Activated CD8-positive, alpha-beta memory T cell treated with anti-CD3 and anti-CD28 coated beads for 36 hours (primary cell): Measurements from ENCODE around the gene LRRC1. TPM values are rescaled to one million over a fixed set of nuclear protein-coding genes. Genes with fewer than 3 reads are reported as not detected.
"Not testable (repeated sequence)": the region's sequence is repeated elsewhere in the genome, so short reads cannot be mapped to it uniquely, and the experiment has no call there.

ENCODE experiments used
- CTCF ChIA-PET: fragments of 350-600 bp; sonication (Branson Sonifier 250); formaldehyde crosslinking; loops from one replicate; lab custom pipeline; 2021; ENCODE audit warnings: antibody characterized with exemption; lab: Charles Lee
- POLR2A ChIA-PET: fragments of 350-600 bp; sonication (Branson Sonifier 250); formaldehyde crosslinking; loops from one replicate; lab custom pipeline; 2021; ENCODE audit warnings: antibody characterized with exemption; lab: Charles Lee
- total RNA-seq, 2 experiments: library from RNA; stranded (reverse); gene quantifications; one replicate each; pipeline ENCODE4 v1.2.3, GENCODE V29; 2021

LRRC1 gene
- total RNA-seq, 2 experiments from 2014 or later: 2.1 to 2.3 TPM

DNA sequence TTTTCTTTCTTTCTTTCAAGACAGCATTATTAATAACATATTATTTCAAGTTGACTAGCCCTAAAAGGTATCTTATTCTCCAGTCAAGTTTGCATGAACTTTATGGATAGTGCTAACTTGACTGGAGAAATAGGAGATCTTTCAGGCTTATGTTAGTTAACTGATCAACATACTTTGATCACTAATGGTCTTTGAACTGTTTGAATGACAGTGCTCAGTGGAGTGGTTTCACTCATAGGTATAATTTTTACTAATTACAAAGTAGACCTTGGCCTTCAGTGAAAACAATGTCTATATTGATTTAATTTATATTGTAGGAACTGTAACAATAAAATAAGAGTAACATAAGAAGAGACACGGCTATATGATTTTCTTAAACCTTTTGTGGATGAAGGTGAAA lies 8.0 kb upstream of the LRRC1 start:
- ChIA-PET POLR2A (no interaction called here), CTCF (no interaction called here)

DNA sequence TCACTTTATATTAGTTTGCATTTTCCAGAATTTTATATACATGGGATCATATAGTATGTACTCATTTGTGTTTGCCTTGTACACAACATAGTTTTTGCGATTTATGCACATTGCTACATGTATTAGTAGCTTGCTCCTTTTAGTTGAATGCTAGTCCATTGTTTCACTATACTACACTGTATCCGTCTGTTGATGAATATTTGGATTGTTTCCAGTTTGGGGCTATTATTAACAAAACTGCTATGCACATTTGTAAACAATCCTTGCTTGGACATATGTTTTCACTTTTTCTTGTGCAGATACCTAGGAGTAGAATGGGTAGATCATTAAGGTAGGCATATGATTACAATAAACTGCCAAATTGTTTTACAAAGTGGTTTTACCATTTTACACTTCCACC lies 3.9 kb upstream of the LRRC1 start:
- ChIA-PET CTCF (no interaction called here), POLR2A (no interaction called here)

DNA sequence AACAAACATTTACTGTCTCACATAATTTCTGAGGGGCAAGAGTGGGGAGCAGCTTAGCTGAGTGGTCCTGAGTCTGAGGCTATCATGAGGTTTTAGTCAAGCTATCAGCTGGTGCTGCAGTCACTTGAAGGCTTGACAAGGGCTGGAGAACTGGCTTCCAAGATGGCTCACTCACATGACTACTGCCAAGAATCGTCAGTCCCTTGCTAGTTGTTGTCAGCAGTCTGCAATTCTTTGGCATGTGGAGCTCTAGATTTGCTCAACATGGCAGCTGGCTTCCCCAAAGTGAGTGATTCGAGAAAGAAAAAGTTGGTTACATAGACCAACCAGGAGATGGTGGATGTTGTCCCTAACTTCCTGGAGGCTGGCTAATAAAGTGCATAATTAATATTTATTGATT lies 2.8 kb upstream of the LRRC1 start:
- ChIA-PET POLR2A (no interaction called here), CTCF (no interaction called here)

DNA sequence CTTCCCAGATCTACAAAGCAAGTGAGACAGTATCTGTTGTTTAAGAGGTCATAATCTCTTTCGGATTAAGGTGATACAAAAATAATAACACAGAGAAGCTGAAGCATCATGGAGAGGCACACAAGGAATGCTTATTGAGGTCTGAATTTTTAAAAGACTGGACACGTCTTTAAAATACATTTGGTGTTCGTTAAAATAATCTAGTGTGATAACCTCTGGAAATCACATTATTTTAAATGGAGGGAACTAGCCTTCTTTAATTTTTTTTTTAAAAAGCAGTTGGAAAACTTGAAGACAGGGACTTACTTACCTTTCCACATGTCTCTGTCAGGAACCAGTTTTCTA lies 1.9 kb upstream of the LRRC1 start:
- ChIA-PET POLR2A (no interaction called here), CTCF (no interaction called here)

DNA sequence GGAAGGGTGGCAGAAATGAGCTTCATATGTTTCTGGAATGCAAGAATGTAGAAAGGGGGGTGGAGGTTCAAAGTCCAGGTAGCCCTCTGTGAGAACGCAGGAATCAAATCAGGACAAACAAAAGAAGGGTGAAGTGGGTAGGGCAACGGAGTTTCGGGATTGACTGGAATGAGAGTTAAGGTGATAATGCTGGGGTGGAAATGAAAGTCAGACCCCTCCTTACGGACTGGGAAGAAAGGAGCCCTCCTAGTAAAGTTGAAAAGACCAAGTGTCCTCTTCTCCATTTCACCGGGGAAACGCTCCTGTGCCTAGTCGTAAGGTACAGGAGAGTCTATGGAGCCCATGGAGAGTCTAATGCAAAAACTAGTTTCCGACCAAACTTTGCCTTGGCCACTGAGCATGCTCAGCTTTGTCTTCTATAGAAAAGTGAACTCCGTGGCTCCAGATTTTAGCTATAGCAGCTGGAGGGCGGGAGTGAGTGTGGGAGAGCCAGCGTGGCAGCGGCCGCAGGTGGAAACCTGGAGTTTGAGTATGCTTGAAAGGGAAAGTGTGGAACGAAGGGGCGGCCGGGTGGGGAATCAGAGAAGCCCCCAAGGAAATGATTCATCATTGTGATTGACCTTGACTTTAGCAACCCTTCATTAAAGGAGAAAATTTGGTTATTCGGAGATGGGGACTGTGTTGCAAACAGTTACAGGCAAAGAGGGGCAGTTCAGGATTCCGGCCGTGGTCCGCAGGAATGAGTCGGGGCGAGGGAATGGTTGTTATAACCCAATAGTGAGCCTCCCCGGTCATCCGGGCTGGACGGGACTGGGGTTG lies 1.3 kb upstream of the LRRC1 start:
- CTCF ChIA-PET: no interaction called here

DNA sequence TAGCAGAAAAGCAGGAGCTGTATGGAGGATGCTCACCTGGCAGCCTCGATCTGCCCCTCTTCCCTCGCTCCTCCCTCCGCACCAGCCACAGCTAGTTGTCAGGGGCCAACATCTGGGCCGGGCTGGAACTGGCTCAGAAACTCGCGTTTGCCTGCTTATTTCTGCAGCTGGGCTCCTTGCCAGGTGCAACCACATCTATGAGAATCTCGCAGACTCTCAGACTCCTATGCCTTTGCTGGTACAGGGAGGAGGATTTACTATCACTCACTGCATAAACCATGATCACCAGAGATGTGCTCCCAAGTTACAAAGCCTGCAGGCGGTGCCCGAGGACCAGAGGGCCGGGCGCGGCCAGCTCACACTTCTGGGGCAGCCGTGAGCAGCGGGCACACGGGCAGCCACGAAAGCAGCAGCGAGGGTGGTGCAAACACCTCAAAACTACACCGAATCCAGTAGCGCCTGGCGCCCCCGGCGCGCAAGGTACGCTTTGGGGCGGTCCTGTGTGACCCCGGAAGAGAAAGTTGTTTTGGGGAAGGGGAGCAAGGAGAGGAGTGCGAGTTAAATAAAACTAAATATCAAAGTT lies 577 bp upstream of the LRRC1 start:
- ChIA-PET POLR2A (interaction anchor here (1.6 kb wide), 1 partner anchor 250 kb away, joined by 3 read pairs; no protein-coding TSS in a partner anchor), CTCF (interaction anchor here (1.8 kb wide), 1 partner anchor 11 kb away, joined by 3 read pairs; no protein-coding TSS in a partner anchor)

More for the DNA sequence above, 1.3 kb upstream of the LRRC1 start:
- POLR2A ChIA-PET: interaction anchor here (1.6 kb wide), 1 partner anchor 250 kb away, joined by 3 read pairs; no protein-coding TSS in a partner anchor

DNA sequence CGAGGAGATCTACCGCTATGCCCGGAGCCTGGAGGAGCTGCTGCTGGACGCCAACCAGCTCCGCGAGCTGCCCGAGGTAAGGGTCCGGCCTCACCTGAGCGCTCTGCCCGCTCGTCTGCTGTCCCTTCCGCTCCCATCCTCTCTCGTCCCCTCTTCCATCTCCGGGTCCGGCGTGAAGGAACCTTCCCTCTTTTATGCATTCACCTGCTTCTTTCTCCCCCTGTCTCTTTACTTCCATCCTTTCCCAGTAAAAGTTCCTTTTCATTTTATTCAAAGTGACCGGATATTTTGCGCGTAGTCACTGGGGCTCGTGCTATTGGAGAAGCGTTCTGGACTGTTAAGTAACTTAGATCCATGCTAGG lies 516 bp downstream of the LRRC1 start:
- POLR2A ChIA-PET: interaction anchor here (0.6 kb wide), 1 partner anchor 106 kb away, joined by 3 read pairs; no protein-coding TSS in a partner anchor
- CTCF ChIA-PET: interaction anchor here (1.3 to 1.8 kb wide), 2 partner anchors 9 to 11 kb away, joined by 3 read pairs; no protein-coding TSS in a partner anchor

DNA sequence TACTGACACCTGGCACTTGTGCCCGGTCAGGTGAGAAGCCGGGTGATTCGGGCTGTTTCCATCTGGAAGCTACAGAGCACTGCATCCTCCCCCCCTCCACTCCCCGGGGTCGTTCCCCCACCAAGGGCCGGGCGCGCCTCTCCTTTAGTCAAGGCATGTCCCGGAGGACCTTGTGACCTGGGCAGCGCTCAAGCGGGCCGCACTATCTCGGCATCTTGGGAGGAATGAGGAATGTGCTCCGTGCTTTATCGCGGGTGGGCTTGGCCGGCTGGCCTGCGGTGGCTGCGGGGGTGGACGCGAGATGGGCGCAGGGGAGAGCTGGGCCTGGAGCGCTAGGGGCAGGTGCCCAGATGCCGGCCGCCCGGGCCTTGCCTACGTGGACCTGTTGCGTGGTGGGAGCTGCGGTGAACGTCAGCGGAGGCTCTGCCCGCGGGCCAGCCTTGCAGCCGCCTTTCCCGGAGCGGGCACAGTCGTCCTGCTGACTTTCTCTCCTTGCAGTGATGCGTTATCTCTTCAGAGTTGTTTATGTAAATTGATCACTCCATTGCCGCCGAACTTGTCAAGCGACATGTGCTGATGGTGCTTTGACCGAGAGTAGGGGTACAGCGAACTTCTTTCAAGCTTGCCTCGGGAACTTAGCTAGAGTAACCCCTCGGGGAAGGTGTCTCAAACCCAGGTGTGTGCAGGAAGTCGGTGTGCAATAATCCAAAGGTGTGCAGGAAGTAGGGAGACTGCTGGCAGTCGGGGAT lies 1.1 kb downstream of the LRRC1 start:
- CTCF ChIA-PET: interaction anchor here (1.3 to 1.8 kb wide), 2 partner anchors 9 to 10 kb away, joined by 3 read pairs; no protein-coding TSS in a partner anchor
- POLR2A ChIA-PET: no interaction called here

DNA sequence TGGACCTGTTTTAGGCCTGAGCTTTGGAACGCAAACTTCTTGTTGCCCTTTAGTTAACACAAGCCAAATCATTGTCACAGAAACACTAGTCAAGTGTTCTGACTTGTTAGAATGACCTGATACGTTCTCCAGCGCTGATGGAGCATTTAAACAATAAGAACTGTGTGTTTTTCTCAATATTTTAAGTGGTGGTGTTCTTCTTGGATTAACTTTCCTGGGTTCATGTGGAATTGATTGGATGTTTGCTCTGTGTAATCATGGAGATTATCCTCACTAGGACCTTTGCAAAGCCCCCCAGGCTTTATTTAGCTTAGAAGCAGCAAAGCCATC lies 1.6 kb downstream of the LRRC1 start:
- CTCF ChIA-PET: interaction anchor here (1.3 kb wide), 1 partner anchor 10 kb away, joined by 3 read pairs; no protein-coding TSS in a partner anchor
- POLR2A ChIA-PET: interaction anchor here (0.6 kb wide), 1 partner anchor 812 kb away, joined by 10 read pairs; no protein-coding TSS in a partner anchor

DNA sequence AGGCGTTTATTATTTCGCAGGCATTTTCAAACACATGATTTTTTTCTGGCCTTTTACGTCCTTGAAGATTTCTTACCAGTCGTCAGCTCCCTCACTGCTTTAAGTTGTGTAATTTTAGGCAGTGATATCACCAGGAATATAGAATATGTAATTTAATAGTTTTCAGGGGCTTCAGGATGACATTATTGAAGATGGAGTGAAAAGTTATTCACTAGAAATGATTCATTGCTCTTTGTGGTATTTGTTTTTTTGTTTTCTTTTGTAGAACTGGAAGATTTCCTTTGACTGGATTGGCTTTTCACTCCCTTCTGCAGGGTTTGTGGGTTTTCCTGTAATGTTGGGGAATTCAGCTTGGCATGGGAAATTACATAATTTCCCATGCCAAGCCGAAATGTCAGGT lies 2.0 kb downstream of the LRRC1 start:
- POLR2A ChIA-PET: interaction anchor here (0.6 kb wide), 1 partner anchor 813 kb away, joined by 10 read pairs; no protein-coding TSS in a partner anchor
- CTCF ChIA-PET: interaction anchor here (1.3 kb wide), 1 partner anchor 9 kb away, joined by 3 read pairs; no protein-coding TSS in a partner anchor

DNA sequence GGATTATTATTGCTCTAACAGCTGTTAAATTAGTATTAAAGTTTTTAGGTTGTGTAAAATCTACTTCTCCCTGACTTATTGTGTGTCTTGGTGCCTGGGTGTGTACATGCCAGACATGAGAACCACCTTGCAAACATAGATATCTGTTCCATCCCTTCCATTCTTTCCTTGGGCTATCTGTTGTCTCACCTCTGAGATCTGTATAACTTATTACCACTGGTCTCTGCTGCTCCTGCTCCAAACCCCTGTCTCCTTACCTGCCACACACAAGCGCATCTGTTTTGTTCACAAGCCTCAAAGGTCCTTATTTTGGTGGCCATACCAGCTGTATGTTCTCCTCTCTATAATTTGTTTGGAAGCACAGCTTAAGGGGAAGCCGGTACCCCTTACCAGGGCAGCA lies 2.5 kb downstream of the LRRC1 start:
- POLR2A ChIA-PET: interaction anchor here (0.6 kb wide), 1 partner anchor 813 kb away, joined by 10 read pairs; no protein-coding TSS in a partner anchor

DNA sequence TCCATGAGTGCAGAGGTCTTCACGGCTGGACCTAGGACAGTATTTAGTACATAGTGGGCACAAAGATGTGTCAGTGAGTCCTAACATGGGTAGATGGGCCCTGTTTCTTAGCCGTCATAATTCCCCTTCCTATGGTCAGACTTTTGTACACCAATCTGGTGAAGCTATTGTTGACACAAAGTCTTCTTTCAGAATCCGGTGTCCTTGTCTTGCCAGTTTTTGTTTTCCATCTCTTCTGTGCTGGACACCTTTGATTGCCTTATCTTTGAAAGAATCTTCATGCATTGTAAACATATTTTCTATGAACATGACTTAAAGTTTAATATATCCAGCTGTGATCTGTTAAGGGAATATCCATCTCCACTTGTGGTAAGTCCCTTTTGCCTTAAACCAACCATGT lies 4.5 kb downstream of the LRRC1 start:
- CTCF ChIA-PET: interaction anchor here (0.7 kb wide), 1 partner anchor 97 kb away, joined by 3 read pairs; no protein-coding TSS in a partner anchor
- POLR2A ChIA-PET: no interaction called here

More for the DNA sequence above, 2.5 kb downstream of the LRRC1 start:
- CTCF ChIA-PET: no interaction called here

DNA sequence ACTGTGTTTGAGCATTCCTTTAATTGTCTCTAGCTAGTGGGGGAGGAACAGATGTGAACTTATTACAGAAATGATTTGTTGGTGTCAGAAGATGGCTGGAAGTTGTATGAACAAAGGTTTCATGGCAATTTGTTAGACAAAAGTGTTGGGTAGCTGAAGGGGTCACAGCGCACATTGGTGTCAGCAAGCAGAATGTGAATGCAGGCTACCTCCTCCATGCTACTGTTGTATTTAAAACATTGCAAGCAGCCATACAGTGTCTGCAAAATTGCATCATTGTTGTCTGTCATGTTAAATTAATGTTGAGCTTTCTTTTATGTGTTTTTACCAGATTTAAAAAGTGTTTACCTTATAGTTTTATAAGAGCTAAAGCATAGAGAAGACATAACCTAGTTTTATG lies 6.2 kb downstream of the LRRC1 start:
- CTCF ChIA-PET: no interaction called here
- POLR2A ChIA-PET: no interaction called here

DNA sequence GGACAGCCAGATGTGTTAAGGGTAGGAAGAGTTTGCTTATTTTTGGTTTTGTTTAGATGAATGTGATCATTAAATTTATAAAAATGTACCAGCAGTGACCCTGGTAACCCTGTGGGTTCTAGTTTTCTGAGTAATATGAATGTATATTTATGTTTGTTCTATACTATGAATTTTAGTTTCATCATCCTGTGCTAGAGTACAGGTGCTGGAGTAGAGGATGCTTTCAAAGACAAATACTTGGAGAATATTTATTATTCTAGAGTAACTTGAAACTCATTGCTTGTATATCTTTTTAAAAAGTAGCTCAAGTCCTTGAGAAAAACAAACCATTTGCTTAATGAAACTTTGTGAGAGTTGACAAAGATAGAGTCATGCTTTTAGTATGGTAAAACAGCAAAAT lies 7.8 kb downstream of the LRRC1 start:
- POLR2A ChIA-PET: no interaction called here
- CTCF ChIA-PET: no interaction called here

DNA sequence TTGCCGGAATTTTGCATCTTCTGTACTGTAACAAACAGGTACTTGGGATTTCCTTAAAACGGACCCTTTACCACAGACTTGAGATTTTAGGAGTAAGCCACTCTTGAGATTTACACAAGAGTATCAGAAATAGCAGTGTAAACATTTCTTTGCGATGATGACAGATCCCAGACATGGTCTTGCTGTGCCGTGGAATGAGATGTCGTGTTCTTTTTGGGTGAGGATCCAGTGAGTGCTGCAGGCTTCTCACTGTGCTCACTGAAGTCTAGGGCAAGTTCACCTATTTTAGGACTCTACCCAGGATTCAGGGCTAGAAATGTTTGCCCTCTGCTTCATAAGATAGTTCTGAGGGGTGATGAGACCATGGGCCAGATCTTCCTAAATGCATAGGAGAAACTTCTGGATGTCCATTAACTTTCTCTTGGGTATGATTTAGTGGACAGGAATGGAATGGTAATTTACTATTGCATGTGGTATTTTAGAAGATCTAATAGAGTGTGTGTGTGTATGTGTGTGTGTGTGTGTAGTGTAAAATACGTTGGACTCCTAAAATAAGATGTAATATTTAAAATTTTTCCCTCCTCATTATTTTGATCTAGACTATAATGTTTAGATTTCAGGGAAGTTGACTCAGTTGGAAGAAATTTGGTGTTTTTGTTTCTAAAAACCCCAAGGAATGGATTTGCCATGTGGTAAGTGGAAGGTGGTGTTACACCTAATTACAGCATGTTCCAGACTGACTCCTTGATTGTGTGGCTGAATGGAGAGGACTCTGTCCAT lies 8.5 kb downstream of the LRRC1 start:
- CTCF ChIA-PET: no interaction called here
- POLR2A ChIA-PET: no interaction called here

DNA sequence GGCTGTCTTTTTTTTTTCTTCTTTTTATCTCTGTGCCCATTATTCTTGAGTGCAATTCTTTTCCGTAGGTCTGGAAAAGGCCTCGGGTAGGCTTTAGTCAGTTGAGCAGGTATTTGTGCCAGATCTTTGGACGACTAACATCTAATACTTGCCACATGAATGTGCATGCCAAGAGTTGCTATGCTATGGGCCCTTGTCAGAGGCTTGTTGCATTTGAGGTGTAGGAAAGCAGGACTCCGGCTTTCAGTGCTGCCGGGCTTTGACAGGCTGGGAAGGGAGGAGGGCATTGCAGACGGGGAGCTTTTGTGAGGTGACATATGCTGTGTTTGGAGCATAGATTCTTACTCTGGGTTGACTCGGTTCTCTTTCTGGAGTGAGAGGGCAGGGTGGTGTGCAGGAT lies 10.2 kb downstream of the LRRC1 start:
- CTCF ChIA-PET: interaction anchor here (1.1 kb wide), 1 partner anchor 10 kb away, joined by 3 read pairs; the partner anchor contains the start of gene LRRC1
- POLR2A ChIA-PET: no interaction called here

DNA sequence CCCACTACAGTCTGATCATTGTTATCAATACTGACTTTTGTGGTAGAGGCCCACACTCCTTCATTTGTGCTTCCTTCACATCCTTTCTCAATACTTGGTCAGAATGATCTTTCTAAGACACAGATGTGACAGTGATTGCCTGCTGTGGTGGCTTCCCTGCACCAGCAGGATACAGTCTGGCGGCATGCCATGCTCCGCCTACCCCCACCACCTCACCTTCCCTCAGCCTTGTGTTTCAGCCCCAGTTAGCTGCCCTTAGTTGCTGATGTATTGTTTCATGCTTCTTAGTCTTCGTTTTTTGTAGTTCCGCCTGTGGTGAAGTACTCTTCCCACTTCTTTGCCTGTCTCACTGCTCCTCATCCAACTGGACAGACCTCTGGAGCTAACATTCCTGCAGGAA lies 10.9 kb downstream of the LRRC1 start:
- CTCF ChIA-PET: interaction anchor here (0.6 to 1.0 kb wide), 2 partner anchors 10 to 25 kb away, joined by 3 read pairs; no protein-coding TSS in a partner anchor
- POLR2A ChIA-PET: no interaction called here

DNA sequence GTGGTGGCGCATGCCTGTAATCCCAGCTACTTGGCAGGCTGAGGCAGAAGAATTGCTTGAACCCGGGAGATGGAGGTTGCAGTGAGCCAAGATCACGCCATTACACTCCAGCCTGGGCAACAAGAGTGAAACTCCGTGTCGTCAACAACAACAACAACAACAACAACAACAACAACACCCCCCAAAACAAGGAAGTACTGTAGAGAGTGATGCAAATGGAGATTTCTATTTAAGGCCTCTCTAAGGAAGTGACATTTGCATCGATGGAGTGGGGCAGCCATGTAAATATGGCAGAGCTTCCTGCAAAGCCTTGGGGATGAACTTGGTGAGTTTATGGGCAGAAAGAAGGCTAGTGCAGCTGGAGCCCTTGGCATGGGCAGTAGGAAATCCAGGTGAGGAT lies 12.8 kb downstream of the LRRC1 start:
- POLR2A ChIA-PET, CTCF ChIA-PET: not testable (repeated sequence)
